Esophagus squamous epithelium (tissue), 4 donors: ENCODE data around the gene SERPINA1.

Experiments used
- CTCF ChIP-seq, 6 experiments: fragments of 450-650 bp in 4 of 6; fragments of 200-600 bp in 2 of 6; sonication (generic) in 2 of 6; IDR thresholded peaks; one replicate each; pipeline ENCODE4 v1.5.1; 2016 to 2019; ENCODE audit warnings: antibody characterized with exemption in 6 of 6, mild to moderate bottlenecking in 4 of 6, moderate library complexity in 4 of 6
- POLR2A ChIP-seq, 4 donors: fragments of 450-650 bp; IDR thresholded peaks; one replicate each; pipeline ENCODE4 v1.6.1; 2017; ENCODE audit warnings: antibody characterized with exemption in 4 of 4, mild to moderate bottlenecking in 4 of 4, moderate library complexity in 3 of 4

- TF ChIP-seq CTCF (IDR thresholded peaks at IDR 0.05) (no peak), POLR2A (IDR thresholded peaks at IDR 0.05) (no peak)
Observed at GRCh38 chr14:94404561-94404960, 16.2 kb upstream of the SERPINA1 start.
